Middle frontal gyrus (tissue), 1 donor: ENCODE results near the gene CRB3.

ENCODE experiments used
- DNase-seq: peaks from one replicate; pipeline ENCODE4 v3.0.0-alpha.2; 2015; ENCODE audit warnings: low spot score; ENCODE audit errors: extremely low spot score

Gene CRB3

DNA sequence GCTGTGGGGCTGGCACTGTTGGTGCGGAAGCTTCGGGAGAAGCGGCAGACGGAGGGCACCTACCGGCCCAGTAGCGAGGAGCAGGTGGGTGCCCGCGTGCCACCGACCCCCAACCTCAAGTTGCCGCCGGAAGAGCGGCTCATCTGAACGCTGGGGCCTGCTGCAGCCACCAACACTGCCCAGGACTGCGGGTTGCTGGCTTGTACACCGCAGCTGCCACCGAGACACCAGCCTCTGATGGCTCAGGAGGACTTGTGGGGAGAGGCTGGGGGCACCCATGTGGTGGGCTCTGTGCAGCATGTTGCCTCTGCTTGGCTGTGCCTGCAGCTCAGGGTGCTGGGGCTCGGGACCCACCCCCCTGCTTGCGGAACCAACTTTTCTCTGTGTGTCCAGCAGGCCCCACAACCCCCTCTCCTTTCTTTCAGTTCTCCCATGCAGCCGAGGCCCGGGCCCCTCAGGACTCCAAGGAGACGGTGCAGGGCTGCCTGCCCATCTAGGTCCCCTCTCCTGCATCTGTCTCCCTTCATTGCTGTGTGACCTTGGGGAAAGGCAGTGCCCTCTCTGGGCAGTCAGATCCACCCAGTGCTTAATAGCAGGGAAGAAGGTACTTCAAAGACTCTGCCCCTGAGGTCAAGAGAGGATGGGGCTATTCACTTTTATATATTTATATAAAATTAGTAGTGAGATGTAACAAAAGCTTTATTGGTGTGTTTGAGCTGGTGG is 2.6 kb downstream of the CRB3 start:
- no peak for DNase-seq

DNA sequence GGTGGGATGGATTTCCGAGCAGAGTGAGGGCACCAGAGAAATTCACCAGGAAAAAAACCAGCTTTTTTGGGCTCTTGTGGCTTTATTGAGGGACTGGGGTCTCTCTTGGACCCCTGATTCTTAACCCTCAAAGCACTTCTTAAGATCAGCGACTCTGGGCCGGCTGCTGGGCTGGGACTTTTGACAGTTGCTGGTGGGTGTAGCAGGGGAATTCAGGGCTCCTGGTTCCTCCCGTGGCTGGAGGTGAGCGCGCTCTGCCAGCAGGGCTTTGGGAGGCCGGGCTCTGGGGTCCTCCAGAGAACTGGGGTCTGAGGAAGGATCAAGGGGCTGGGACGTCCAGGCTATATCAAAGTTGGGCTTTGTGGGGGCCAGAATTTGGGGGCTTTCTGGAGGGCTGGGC is 3.3 kb downstream of the CRB3 start:
- DNase-seq, result no peak

DNA sequence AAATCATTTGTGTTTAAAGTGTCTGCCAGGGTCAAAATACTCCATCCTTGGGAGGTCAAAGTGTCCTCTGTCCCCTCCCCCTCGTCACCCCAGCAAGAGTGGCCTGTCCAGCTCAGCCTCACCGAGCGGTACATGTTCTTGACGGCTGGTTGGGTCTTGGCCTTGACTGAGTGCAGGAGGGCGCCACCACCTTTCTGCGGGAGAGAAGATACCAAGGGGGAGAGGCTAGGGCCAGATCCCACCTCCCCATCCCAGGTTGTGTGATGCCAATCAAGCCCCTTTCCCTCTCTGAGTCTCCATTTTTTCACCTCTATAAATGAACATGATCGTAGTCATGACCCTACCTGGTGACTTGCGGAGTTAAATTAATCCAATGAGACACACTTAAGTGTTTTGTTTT is 6.1 kb downstream of the CRB3 start:
- DNase-seq, result no peak

- DNase-seq, result no peak
Measured at GRCh38 chr19:6471076-6471475, 7.0 kb downstream of the CRB3 start.

DNA sequence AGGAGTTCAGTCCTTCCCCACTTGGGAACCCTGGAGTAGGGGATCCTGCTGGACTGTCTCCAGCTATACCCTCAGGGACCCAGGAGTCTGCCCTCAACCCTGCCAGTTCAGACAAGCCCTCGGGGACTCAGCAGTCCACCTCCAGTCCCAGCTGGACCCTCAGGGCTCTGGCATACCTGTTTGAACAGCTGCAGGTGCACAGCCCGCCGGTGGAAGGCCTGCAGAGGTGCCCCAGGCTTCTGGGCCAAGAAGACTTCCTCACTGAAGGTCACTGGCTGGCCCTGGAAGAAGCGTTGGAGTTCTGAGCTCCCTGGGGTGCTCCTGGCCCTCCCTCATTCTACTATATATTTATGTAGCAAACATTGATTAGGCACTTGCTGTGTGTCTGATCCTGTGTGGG is 8.6 kb downstream of the CRB3 start:
- DNase-seq, result no peak

DNA sequence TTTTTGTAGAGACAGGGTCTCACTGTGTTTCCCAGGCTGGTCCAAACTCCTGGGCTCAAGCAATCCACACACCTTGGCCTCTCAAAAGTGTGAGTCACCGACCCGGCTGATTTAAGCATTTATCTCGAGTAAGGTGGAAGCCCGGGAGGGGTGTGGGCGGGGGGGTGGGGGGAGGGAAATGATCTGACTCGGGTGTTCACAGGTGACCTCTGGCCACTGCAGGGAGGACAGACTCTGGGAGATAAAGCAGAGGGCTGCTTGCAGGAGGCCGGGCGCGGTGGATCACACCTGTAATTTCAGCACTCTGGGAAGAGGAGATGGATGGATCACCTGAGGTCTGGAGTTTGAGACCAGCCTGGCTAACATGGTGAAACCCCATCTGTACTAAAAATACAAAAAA is 9.6 kb downstream of the CRB3 start:
- DNase-seq, result no peak

DNA sequence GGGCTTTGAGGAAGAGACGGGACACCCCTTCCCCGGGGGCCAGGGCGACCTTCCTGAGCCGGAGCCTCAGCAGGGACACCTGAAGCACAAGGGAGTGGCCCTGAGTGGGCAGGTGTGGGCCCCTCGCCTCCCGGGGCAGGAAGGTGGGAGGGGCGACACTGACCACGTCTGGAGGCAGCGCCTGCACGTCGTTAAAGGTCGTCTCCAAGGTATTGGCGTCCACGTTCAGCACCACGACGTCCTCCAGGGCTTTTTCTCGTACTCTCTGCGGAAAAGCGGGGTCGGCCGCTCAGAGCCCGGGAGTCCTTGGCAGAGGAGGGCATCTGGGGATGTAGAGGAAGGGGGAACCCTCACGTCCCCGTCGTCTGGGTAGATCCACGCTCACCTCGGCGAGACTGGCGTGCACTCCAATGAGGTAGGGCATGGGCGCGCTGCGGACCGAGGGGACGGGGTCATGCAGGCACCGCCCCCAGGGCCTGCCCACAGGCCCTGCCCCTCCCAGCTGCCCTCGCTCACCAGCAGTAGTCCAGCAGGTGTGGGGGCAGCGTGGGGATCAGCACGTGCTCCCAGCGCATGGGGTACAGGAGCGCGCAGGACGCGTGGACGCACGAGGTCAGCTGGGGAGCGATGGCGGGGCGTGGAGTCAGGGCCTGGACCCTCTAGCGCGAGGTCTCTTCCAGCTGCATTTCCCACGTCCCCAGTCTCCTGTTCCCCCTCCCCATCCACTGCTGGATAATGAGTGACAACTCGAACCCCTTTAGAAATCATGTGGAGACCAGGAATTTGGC is 11.4 kb downstream of the CRB3 start:
- no peak for DNase-seq

GRCh38 chr19:6476155-6476895 is 12.3 kb downstream of the CRB3 start:
- DNase-seq, result no peak

GRCh38 chr19:6476896-6477431 is 12.9 kb downstream of the CRB3 start:
- DNase-seq, result no peak

GRCh38 chr19:6478815-6479214 is 14.7 kb downstream of the CRB3 start:
- DNase-seq, result no peak

DNA sequence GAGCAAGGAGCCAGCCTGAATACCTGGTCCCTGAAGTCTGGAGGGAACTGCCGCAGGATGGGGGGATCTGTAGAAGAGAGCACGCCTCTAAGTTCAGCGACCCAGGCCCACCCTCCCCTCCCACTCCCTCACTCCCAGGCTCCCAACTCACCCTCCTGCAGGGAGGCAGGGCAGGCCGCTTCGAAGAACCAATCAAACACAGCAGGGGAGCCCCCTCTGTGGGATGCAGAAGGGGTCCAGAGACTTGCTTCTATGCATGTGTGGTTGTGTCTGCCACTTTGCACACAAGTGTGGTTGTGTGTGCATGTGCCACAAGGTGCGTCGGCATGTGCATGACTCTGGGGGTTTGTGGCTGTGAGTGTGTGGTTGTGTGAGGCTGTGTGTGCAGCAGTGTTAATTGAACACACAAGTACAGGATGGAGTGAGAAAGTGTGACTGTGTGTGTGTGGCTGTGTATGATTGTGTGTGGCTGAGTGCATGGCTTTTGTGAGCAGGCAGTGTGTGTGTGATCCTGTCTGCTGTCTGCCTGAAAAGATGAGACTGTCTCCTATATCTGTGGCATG is 15.8 kb downstream of the CRB3 start:
- DNase-seq, result no peak

DNA sequence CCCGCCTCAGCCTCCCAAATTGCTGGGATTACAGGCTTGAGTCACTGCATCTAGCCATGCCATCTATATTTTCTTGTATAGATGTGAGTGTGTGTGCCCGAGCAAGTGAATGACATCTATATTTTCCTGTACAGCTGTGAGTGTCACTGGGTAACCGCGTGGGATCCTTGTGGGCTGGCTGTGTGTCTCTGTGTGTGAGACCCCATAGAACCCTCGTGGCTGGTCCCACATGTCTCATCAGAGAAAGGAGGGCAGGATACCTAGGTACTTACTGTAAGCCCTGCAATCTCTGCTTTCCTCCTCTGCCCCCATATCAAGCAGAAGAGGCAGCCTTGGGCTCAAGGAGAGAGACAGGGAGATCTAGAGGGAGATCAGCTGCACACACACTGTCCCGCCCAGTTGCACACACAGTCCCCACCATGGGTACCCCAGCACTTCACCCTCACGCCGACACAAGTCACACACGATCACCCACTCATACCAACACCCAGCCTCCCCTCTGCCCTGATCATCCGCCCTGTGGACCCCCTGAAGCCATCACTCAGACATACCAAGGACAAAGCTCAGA is 16.9 kb downstream of the CRB3 start:
- no peak for DNase-seq

GRCh38 chr19:6481541-6482342 is 17.7 kb downstream of the CRB3 start, which contains the start of gene DENND1C:
Gene DENND1C (minus strand): TSS chr19:6481787. CDS start chr19:6481695, 92 bp downstream.
- no peak for DNase-seq

DNA sequence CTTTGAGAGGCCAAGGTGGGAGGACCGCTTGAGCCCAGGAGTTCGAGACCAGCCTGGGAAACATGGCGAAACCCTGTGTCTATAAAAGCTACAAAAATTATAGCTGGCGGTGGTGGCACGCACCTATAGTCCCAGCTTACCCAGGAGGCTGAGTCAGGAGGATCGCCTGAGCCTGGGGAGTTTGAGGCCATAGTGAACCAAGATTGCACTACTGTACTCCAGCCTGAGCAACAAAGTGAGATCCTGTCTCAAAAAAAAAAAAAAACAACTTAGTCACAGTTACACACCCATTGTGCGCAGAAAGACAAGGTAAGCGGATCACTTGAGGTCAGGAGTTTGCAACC is 18.2 kb downstream of the CRB3 start:
- no peak for DNase-seq

- no peak for DNase-seq
Measured at GRCh38 chr19:6483235-6483634, 19.2 kb downstream of the CRB3 start.

- no peak for DNase-seq
Measured at GRCh38 chr19:6484230-6484629, 20.2 kb downstream of the CRB3 start.

DNA sequence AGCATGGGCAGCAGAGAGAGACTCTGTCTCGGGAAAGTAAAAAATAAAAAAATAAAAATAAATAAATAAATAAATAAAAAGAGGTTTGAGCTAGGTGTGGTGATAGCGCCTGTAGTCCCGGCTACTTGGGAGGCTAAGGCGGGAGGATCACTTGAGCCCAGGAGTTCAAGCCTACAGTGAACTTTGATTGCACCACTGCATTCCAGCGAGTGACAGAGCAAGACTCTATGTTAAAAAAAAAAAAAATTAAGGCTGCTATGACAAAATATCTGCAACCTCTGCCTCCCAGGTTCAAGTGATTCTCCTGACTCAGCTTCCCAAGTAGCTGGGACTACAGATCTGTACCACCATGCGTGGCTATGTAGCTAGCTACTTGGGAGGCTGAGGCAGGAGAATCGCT is 20.8 kb downstream of the CRB3 start:
- DNase-seq, result no peak

DNA sequence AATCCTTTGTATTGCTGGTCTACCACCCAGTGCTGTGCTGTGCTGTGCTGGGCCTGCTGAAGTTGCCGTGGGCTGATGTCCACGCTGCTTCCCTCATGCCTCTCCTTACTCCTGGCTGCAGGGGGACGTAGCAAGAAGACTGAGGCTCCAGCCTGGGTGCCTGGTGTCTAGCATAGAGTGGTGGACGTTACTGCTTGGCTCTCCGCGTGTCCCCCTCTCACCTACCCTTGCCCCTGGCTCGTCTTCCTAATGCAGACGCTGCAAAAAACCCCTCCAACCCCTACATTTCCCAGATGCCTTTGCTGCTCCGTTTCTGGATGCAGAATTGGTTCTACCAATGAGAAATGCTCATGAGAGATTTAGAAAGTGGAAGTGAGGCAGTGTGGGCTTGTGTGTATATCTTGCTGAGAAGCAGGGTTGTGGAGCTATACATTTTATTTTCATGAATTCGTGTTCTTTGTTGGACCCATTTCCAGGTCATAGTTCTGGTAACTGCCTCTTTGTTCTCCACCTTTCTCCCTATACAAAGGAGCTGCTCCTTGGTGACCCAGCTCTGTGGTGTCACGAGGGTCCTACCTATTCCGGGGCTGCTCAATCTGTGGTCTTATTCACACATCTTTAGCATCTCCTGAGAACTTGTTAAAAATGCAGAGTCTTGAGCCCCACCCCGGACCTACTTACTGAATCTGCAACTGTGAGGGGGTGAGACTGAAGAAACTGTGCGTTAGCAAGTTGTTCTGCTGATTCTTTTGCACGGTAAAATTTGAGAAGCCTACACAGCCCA is 25.4 kb downstream of the CRB3 start:
- DNase-seq, result no peak

- DNase-seq, result no peak
Measured at GRCh38 chr19:6490134-6490533, 26.1 kb downstream of the CRB3 start.
